Keratinocyte (primary cell): ENCODE data around the gene SEZ6.

Source experiments
- CTCF ChIP-seq, 3 experiments: IDR thresholded peaks in 1 of 3; conservative IDR thresholded peaks in 1 of 3; optimal IDR thresholded peaks in 1 of 3; 2 replicates in 2 of 3; 3 replicates in 1 of 3; pipeline versions ENCODE3 to v1.5.1; 2011; ENCODE audit warnings: low read length in 3 of 3, mild to moderate bottlenecking in 3 of 3, moderate library complexity in 2 of 3, control low read depth in 1 of 3, inconsistent platforms in 1 of 3; ENCODE audit not compliant: insufficient read depth in 2 of 3; ENCODE audit errors: extremely low read depth in 1 of 3
- EZH2 ChIP-seq: IDR thresholded peaks from one replicate; pipeline ENCODE4 v1.6.1; 2012; ENCODE audit warnings: inconsistent platforms, mild to moderate bottlenecking, low read length, moderate library complexity

- no peak for TF ChIP-seq CTCF (optimal IDR thresholded peaks at IDR 0.05 in 1 of 3, IDR thresholded peaks at IDR 0.05 in 1 of 3, conservative IDR thresholded peaks at IDR 0.05 in 1 of 3; ENCODE audit: extremely low read depth in 1 of 3, insufficient read depth in 2 of 3, low read length in 3 of 3)
- no peak for TF ChIP-seq EZH2
Observed at GRCh38 chr17:29021226-29021625, 15.4 kb upstream of the SEZ6 start.
